HG02943 (cell line): Measurements from ENCODE around the gene KIAA1210.

Experiments used
- ATAC-seq: cut with Tn5 transposase; IDR thresholded peaks from one replicate; pipeline ENCODE4 v1.9.1; 2021; ENCODE audit warnings: mild to moderate bottlenecking, low read depth, moderate library complexity; ENCODE audit not compliant: unreplicated experiment

The KIAA1210 gene

DNA sequence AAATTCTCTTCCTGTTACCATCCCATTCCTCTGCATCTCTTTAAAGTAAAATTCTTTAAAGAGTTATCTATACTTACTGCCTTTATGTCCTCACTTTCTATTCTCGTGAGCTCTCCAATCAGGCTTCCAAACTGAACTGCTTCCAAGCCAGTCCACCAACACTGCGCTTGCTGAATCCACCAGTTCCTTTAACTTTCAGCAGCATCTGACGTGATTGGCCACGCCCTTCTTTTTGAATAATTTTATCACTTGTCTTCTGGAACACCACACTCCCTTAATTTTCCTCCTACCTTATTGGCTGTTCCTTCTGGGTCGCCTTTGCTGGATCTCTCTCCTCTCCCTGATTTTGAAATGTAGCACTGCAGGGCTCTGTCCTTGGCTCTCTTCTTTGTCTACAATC is at the start of gene KIAA1210:
Gene KIAA1210, minus strand, starts transcription at position 163 of the 400 bp plus-strand sequence. CDS start 4,170 bp downstream, outside the sequence.
- ATAC-seq: no peak

DNA sequence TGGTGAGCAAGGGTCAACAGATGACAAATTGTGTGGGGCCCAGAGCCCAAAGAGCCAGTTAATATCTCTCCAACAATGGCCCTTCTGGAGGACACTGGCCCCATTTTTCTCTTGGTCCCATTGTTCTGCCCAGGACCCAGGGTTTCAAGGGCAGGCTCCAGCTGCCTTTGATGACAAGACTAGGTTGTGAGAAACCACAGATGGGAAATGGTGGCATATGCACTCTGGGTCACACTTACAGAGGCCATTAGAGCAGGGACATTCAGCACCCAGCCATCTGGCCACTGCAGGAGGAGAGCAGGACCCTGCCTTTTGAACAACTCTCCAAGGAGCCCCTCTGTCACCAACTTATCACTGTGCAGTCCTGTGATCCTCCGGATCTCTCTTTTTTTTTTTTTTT is 49.7 kb upstream of the KIAA1210 start:
- no peak for ATAC-seq

DNA sequence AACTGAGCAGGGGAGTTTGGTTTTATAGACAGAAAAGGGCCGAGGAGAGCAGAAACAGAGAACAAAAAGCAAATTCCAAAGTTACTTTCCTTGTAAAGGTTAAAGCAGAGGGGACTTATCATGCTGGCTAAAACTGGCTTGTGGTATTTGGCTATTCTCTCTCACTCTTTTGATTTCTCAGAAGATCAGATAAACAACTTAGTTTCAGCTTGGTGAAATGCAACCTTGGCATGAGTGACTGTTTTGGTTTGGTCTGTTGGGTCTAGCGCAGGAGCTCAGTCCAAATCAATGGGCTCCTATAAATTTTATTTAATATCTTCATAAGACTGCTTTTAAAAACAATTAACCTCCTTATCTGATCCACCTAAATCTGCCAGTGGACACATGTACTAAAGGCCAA is 47.3 kb upstream of the KIAA1210 start:
- ATAC-seq: no peak

DNA sequence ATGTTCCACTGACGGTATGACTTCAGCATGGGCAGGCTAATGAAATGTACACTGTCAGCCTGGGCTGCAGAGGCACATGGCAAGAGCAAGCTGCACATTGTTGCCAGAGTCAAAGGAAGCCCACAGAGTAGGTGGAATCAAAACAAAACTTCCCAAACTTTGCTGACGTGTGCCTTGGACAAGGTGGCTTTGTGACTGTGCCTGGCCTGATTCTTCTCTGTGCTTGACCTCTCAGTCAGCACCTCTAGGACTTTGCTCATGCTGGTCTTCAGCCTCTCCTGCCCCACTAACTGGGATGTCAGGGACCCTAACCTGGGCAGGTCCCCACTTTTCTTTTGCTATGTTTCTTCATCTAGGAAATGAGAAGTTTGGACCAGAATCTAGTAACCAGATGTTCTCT is 40.5 kb upstream of the KIAA1210 start:
- no peak for ATAC-seq

DNA sequence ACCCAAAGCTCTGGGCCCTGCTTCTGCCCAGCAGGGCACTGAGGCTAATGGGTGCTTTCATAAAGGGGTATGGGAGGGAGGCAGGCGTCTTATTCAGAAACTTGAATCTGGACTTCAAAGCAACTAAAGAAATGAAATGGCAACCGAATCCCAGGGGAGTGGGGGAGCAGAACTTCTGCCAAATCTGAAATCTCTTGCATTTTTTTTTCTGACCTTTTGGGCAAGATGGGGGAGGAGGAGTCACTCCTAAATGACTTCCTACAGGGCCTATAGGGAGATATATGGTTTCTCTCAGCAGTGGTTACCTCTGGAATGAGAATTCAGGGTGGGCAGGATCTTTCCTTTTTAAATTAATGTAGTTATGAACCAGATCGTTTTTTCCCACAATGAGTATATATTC is 30.6 kb upstream of the KIAA1210 start:
- ATAC-seq: no peak

DNA sequence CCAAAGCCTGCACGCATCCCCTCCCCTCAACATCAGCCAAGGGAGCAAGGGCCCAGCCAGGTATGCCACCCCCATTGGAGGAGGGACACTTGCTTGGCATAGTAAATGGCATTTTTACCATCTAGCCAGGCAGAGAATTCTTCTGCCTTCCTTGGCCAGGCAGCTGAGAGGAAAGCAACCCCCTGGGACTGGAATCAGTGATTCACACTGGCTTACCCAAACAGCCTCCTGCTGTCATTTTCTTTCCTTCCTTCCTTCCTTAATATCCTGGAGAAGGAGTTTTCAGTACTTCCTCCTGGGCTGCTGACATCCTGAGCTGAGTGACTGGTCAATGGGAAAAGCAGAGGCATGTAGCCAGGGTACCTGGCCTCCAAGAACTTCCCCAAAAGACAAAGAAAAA is 28.6 kb upstream of the KIAA1210 start:
- no peak for ATAC-seq

DNA sequence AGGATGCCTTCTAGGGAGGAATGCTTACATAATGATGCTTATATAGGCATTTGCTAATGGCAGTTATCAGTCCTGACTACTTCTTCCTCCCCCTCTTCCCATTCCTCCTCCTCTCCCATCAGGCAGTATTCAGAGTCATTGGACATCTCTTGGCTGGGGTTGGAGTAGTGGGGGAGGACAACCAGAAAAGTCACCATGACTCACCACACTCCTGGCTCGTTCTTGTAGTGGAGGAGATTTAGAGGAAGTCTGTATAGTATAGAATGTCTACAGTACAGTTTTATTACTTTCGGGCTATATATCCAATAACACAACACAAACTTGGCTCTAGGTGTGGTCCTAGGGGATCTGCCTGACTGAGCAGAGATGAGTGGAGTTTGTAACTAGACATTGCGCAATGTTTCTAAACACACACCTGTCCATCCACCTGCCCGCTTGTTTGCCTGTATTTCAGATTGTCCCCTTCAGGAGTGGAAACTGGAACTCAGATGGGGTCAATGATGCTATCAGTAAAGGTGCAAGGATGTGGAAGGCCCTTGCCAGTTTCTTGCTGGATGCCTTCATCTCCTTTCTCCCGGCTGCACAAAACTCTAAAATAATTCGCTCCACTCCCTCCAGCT is 27.9 kb upstream of the KIAA1210 start:
- ATAC-seq: no peak

DNA sequence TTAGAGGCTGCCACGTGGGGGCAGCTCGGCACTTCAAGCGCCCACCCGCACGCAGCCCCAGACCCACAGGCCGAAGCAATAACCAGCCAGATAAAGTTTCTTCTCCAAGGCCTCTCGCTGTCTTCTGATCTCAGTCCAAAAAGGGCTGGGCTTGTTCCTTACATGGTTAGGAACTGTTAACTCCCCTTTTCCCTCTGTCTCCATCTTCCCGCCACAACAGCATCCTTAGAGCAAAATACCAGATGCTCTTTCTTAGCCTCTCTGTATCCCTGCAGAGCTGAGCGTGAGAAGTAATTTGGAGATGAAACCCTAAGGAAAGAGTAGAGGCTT is 23.4 kb upstream of the KIAA1210 start:
- ATAC-seq: no peak

DNA sequence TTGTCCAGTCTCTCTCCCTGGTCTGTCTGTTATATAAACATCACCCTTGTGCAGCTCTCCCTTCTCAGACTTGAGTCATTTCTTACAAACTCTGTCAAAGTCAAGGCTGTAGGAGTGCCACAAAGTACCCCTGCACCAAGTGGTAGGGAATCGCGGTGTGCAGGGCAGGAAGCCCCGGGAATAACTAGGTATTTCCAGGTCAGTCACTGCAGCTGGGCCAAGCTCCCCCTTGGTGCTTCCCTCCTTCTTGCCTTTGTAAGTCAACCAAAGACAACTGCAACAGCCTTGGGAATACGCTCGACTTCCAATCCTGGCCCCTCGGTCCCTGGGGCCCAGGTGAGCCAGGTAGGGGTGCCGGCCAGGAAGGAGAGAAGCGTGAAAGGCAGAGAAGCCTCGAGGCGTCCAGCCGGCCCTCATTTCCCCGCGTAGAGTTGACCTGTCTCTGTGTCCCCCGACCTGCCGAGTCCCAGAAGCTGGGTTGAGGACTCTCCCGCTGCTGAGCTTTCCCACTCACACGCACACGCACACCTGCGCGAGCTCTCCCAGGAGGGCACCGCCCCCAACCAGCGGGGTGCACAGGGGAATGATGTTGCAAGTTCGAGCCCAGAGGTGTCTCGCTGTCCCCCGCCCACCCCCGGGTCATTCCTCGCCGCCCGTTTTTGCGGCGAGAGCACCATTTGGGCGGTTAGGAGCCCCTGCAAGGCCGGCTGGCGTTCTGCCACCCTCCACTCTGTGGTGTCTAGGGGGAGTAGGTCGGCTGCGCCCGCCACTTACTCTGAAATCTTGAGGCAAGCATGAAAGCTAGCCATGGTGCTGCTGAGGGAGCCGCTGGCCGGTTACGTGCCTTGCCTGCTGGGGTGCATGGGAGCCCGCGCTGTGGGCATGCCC is 22.8 kb upstream of the KIAA1210 start:
- no peak for ATAC-seq

DNA sequence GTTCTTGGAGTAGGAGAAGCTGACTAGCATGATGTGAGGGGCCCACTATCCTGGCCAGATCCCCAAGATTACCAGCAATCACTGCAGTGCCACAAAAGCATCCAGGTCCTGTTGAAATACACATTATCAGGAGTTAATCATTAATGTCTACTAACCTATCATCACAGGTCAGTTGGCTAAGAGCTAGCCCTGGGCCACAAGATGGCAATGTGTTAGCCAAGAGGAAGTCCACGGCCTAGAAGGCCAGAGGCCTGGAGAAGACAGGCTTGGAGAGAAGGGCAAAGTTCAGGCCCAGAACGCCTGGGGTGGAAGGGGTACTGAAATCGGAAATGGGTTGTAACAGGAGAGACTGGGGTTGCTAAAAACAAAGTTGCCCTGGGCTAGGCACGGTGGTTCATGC is 19.9 kb upstream of the KIAA1210 start:
- no peak for ATAC-seq

DNA sequence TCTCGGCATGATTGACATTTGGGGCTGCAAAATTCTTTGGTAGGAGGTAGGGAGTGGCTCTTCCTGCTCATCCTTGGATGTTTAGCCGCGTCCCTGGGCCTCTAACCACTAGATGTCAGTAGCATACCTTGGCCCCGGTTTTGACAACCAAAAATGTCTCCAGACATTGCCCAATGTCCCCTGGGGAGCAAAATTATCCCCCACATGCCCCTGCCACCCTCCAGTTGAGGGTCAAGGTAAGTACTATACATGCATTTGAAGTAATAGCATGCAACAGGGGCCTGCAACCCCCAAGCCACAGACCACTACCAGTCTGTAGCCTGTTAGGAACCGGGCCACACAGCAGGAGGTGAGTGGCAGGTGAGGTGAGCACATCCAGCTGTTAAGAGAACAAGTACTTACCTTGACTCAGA is 17.6 kb upstream of the KIAA1210 start:
- ATAC-seq: no peak

DNA sequence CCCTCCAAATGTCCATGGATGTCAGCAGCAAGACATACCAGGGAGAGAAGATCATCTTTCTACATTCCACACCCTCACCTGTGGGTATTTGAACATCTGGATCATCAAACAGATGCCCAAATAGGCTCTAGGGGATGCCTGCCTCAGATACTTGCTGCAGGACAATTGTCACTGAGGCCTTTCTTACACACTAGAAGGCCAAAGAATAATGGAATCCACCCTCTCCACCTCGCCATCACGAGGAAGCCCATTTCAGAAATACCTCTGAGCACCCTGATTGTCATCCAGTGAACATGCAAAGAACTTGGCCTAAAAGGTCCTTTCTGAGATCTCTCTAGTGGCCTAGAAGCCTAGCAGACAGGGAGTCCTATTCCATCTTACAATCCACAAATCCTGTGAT is 6.9 kb upstream of the KIAA1210 start:
- no peak for ATAC-seq

DNA sequence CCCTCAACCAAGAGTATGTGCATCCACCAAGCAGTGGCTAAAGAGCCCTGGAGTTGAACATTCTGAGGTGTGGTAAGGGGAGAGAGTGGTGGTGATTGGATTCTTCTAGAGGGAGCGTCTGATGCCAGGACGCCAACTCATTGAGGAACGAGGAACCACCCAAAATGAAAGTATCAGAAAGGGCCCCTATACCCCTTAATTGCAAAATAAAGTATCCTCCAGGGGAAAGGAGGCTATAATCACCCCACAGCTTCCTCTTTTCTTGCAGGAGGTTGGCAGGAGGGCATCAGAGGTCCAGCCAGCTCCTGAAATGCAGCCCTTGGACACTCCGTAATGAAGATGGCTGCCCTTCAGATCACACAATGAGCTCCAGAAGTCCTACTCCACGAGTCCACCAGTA is 5.3 kb upstream of the KIAA1210 start:
- no peak for ATAC-seq

DNA sequence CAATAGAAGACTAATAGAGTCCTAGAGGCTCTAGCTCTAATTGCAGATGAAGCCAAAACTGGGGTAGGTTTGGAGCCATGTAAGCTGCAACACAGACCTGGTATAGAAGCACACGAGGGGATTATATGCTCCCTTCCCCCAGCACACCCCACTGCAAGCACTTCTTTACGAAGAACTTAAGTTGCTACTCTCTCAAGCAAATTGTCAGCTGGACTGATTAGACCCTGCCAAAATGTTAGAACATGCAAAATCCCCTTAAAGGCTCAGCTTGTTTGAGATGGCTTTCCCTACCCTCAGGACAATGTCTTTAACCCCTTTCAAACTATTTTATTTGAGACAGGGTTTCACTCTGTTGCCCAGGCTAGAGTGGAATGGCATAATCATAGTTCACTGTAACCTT is 4.7 kb upstream of the KIAA1210 start:
- no peak for ATAC-seq

DNA sequence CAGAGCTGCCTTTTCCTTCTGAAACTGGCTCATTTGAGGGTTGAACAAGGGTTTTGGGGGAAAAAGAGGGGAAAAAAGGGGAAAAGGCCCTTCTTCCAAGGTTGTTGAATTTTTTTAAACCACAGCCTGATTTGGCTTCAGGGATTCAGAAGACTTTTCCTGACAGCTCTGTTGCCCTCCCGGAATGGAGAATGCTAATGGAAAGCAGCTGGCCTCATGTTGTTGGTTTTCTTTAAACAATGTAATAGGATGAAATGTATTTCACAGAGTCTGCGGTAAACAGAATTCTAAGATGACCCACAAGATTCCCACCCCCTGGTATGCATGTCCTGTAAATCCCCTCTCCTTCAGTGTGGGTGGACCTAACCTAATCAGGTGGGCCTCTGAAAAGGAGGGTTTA is 3.3 kb upstream of the KIAA1210 start:
- no peak for ATAC-seq

DNA sequence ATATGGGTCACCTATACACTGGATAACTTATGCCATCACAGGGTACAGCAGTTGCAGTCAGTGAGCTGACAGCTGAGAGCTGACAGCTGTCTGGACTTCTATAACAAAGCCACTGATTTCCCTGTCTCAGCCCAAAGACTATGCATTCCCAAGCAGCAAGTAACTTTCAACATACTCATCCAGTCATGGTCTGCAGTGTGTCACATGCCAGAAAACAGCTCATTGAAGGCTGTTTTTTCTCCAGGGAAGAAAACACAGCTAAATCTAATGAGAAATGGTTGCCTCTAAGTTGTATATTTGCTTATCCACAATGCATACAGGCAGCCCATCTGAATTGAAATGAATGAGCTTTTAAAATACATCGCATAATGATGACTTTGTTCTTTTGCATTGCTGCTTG is 6.3 kb downstream of the KIAA1210 start:
- no peak for ATAC-seq

DNA sequence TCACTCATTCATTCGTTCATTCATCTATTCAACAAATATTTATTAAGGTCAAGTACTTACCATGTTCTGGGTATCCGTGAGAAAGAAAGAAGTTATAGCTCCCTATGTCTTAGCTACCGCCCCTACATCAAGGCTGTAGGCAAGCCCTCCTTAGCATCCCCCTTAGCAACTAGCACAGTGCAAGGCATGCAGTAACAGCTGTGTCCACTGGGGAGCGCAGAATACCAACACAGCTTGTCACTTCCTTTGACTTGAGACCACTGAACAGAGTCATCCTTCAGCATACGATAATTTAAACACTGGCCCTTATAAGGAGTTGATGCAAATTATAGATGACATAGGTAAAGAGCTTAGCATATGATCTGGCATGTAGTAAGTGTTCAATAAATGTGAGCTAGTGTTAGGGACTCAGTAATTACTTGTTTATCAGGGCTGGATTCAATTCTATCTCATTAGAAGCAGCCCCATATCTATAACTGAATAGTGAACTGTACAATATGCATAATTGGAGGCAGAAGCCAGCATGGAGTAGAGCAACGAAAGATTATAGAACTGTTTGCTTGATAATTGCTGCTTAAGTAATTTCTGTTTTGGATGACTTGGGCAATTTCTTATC is 8.7 kb downstream of the KIAA1210 start:
- peak; percentile 80 for ATAC-seq

DNA sequence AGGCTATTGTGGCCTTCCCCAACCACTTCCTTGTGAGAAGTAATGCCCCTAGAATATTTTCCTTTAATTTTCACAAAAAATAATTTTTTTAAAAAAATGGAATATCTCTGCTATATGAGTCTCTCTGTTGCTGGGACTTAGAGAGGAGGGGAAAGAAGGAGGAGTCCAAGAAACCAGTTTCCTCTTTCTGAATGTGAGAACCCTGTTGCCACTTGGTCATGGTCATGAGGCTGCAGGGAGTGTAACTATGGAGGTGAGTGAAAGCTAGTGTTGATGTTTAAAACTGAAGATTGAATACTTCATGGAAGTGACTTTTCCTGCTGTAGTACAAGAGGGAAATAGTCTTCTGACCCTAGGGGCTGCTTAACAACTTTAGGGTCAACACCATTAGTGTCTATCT is 20.4 kb downstream of the KIAA1210 start:
- no peak for ATAC-seq

DNA sequence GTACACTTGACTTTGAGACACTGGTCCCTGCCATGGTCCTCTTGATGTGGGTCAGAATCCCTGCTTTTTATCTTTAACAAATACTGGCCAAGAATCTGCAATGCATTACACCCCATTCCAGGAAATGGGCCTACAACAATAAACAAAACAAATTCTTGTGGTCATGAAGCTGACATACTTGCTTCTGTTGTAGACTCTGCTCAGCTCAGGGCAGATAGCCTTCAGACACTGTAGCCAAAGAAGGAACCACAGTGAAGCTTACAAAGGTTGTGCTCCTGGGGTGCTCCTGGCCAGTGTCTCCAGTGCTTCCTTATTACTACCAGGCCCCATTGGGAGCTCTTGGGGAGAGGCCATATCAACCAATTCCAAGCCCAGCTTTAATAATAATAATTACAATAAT is 21.8 kb downstream of the KIAA1210 start:
- ATAC-seq: no peak

DNA sequence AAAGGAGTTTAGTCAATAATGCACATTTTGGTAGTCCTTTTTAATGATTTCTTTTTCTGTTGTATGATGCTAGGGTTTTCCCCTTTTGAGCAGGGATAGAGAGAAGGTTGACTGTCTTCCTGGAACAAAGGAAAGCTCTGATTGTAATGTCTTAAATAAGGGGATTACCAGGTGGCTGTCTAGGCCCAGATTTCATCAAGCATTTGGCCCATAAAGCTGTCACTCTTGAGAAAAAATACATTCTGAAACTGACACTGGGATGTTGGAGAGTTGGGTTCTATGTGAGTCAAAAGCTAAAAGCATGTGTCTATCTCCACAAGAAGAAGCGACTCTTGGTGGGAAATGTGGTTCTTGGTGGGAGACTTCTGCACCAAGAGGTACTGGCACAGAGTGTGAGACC is 26.4 kb downstream of the KIAA1210 start:
- ATAC-seq: no peak

DNA sequence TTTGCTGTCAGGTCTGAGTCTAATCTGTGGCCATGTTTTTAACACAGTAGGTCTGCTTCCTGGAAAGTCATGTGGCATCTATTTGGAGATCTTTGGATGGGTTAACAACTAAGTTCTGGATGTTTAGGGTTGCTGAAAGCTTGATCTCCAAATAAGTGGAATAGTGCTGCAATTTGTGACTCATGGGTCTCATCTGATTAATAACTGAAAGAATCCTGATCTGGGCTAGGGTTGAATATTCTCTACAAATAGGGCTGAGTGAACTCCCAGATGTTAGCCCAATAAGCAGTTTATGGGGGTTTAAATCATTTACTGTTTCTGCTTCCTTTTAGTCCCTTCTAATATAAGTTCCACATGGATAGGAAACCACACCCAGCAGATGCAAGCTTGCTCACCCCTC is 31.7 kb downstream of the KIAA1210 start:
- no peak for ATAC-seq

DNA sequence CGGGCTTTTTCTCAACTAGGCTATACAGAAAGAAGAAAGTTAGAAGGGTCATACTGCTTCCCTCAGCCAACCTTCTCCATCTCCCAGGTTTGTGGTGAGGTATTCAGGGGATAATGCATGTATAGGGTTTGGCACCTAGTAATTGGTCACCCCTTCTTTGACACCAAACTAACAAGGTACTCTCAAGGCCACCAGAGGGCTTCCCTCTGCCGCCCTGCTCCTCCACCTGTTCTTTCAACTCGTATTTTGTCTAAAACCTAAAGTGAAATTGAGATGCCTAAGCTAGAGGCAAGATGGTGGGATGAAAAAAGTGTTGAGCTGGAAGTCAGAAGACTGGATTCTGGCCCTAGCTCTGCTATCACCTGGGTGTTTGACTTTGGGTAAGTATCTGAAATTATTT is 32.8 kb downstream of the KIAA1210 start:
- ATAC-seq: no peak
